Measurements from ENCODE around the gene CD69. TPM values are rescaled to one million over a fixed set of nuclear protein-coding genes. Genes with fewer than 3 reads are reported as not detected.

The CD69 gene
- total RNA-seq, 1 donor from 2014 or later: 1.6 TPM

GRCh38 chr12:9805883-9806282 lies 45.2 kb upstream of the CD69 start:
- H3K4me3 Mint-ChIP-seq: no peak overlapping the region
- H3K27me3 Mint-ChIP-seq: no peaks in the 10 kb centered on the region
- peaks cover 3% of the 10 kb centered on the region for H3K4me1 Mint-ChIP-seq (ENCODE audit: unreplicated experiment)
- no peak for TF ChIP-seq CTCF (conservative IDR thresholded peaks at IDR 0.05)
- H3K9me3 Mint-ChIP-seq: no peaks in the 10 kb centered on the region
- DNase-seq (ENCODE audit: extremely low spot score, unreplicated experiment): no peak
- H3K27ac Mint-ChIP-seq: no peak overlapping the region
- no peaks in the 10 kb centered on the region for H3K36me3 Mint-ChIP-seq

- H3K4me3 Mint-ChIP-seq: no peak overlapping the region
- no peaks in the 10 kb centered on the region for H3K4me1 Mint-ChIP-seq (ENCODE audit: unreplicated experiment)
- no peak for TF ChIP-seq CTCF (conservative IDR thresholded peaks at IDR 0.05)
- H3K36me3 Mint-ChIP-seq: peaks cover 3% of the 10 kb centered on the region
- DNase-seq (ENCODE audit: extremely low spot score, unreplicated experiment): no peak
- no peak overlapping the region for H3K27ac Mint-ChIP-seq
- no peaks in the 10 kb centered on the region for H3K27me3 Mint-ChIP-seq
- no peaks in the 10 kb centered on the region for H3K9me3 Mint-ChIP-seq
Observed at GRCh38 chr12:9799961-9800360, 39.3 kb upstream of the CD69 start.

- peak; percentile 52 for TF ChIP-seq CTCF (conservative IDR thresholded peaks at IDR 0.05)
- H3K4me3 Mint-ChIP-seq: no peak overlapping the region
- H3K9me3 Mint-ChIP-seq: no peaks in the 10 kb centered on the region
- DNase-seq (ENCODE audit: extremely low spot score, unreplicated experiment): no peak
- H3K4me1 Mint-ChIP-seq (ENCODE audit: unreplicated experiment): no peaks in the 10 kb centered on the region
- no peaks in the 10 kb centered on the region for H3K27me3 Mint-ChIP-seq
- peak overlapping the region; percentile 79 for H3K27ac Mint-ChIP-seq
- peaks cover 3% of the 10 kb centered on the region for H3K36me3 Mint-ChIP-seq
Observed at GRCh38 chr12:9797722-9798619, 37.3 kb upstream of the CD69 start.

DNA sequence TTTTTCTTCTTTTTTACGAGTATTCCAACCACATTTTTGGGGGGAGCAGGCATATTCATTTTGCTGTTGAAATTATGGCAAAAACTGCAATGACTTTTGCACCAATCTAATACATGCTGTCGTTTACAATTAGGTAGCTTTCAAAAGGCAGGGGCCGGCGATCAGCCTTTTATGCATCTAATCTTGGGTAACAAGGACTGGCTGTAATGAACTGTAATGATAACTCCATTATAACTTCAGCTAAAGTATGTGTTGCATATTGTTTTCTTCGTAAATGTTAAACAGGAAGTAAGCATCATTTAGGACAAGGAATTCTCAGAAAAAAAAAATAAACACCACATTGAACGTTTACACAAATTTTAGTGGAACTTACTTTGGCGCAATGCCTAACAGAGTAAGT lies 36.3 kb upstream of the CD69 start:
- H3K4me1 Mint-ChIP-seq (ENCODE audit: unreplicated experiment): no peaks in the 10 kb centered on the region
- H3K27me3 Mint-ChIP-seq: no peaks in the 10 kb centered on the region
- no peak for TF ChIP-seq CTCF (conservative IDR thresholded peaks at IDR 0.05)
- no peak overlapping the region for H3K4me3 Mint-ChIP-seq
- peaks cover 3% of the 10 kb centered on the region for H3K36me3 Mint-ChIP-seq
- H3K27ac Mint-ChIP-seq: no peak overlapping the region
- no peaks in the 10 kb centered on the region for H3K9me3 Mint-ChIP-seq
- no peak for DNase-seq (ENCODE audit: extremely low spot score, unreplicated experiment)

GRCh38 chr12:9796346-9796745 lies 35.6 kb upstream of the CD69 start:
- peaks cover 3% of the 10 kb centered on the region for H3K36me3 Mint-ChIP-seq
- DNase-seq (ENCODE audit: extremely low spot score, unreplicated experiment): no peak
- H3K4me1 Mint-ChIP-seq (ENCODE audit: unreplicated experiment): no peaks in the 10 kb centered on the region
- TF ChIP-seq CTCF (conservative IDR thresholded peaks at IDR 0.05): no peak
- no peak overlapping the region for H3K4me3 Mint-ChIP-seq
- H3K27me3 Mint-ChIP-seq: no peaks in the 10 kb centered on the region
- no peaks in the 10 kb centered on the region for H3K9me3 Mint-ChIP-seq
- H3K27ac Mint-ChIP-seq: no peak overlapping the region

Measured in type B pancreatic cell (in vitro differentiated cells).